ENCODE results near the gene ZC3H10. TPM values are rescaled to one million over a fixed set of nuclear protein-coding genes. Genes with fewer than 3 reads are reported as not detected.

Gene ZC3H10
- total and polyA plus RNA-seq, 2 of the 4 experiments (the other 2 are of a cell fraction) = 1.5 to 3.6 TPM

Other genes starting within 250 kb of the ZC3H10 start
- 25.6 and 27.8 TPM in 2 replicates for gene PYM1, start 190.4 kb upstream of the ZC3H10 start, total RNA-seq (2012; rRNA removed)
- gene PYM1, start 190.4 kb upstream of the ZC3H10 start, polyA plus RNA-seq (2012; rRNA removed) = 26.5 and 27.3 TPM in 2 replicates
- 61.4 and 71.9 TPM in 2 replicates for gene DGKA, start 187.1 kb upstream of the ZC3H10 start, total RNA-seq (2012; rRNA removed)
- gene DGKA, start 187.1 kb upstream of the ZC3H10 start, polyA plus RNA-seq (2012; rRNA removed) = 75.1 and 75.8 TPM in 2 replicates
- 1.4 and 1.7 TPM in 2 replicates for gene PMEL, start 152.2 kb upstream of the ZC3H10 start, total RNA-seq (2012; rRNA removed)
- gene PMEL, start 152.2 kb upstream of the ZC3H10 start, polyA plus RNA-seq (2012; rRNA removed) = 5.8 and 5.9 TPM in 2 replicates
- gene CDK2, start 151.4 kb upstream of the ZC3H10 start, total RNA-seq (2012; rRNA removed) = 40.0 and 42.5 TPM in 2 replicates
- 61.7 and 101 TPM in 2 replicates for gene CDK2, start 151.4 kb upstream of the ZC3H10 start, polyA plus RNA-seq (2012; rRNA removed)
- gene RAB5B, start 144.2 kb upstream of the ZC3H10 start, total RNA-seq (2012; rRNA removed) = 54.4 and 56.5 TPM in 2 replicates
- gene RAB5B, start 144.2 kb upstream of the ZC3H10 start, polyA plus RNA-seq (2012; rRNA removed) = 85.6 and 99.2 TPM in 2 replicates
- gene SUOX, start 121.0 kb upstream of the ZC3H10 start, total RNA-seq (2012; rRNA removed) = 13.1 and 19.4 TPM in 2 replicates
- 17.8 and 19.2 TPM in 2 replicates for gene SUOX, start 121.0 kb upstream of the ZC3H10 start, polyA plus RNA-seq (2012; rRNA removed)
- 1.4 and 1.8 TPM in 2 replicates for gene IKZF4, start 97.2 kb upstream of the ZC3H10 start, total RNA-seq (2012; rRNA removed)
- 6.6 and 7.1 TPM in 2 replicates for gene IKZF4, start 97.2 kb upstream of the ZC3H10 start, polyA plus RNA-seq (2012; rRNA removed)
- 307 and 977 TPM in 2 replicates for gene RPS26, start 76.3 kb upstream of the ZC3H10 start, total RNA-seq (2012; rRNA removed)
- gene RPS26, start 76.3 kb upstream of the ZC3H10 start, polyA plus RNA-seq (2012; rRNA removed) = 1,049 and 1,824 TPM in 2 replicates
- 2.2 and 2.5 TPM in 2 replicates for gene ERBB3, start 38.1 kb upstream of the ZC3H10 start, total RNA-seq (2012; rRNA removed)
- 1.4 and 1.5 TPM in 2 replicates for gene ERBB3, start 38.1 kb upstream of the ZC3H10 start, polyA plus RNA-seq (2012; rRNA removed)
- gene PA2G4, start 13.7 kb upstream of the ZC3H10 start, total RNA-seq (2012; rRNA removed) = 198 and 251 TPM in 2 replicates
- gene PA2G4, start 13.7 kb upstream of the ZC3H10 start, polyA plus RNA-seq (2012; rRNA removed) = 158 and 166 TPM in 2 replicates
- gene RPL41, start 1.6 kb upstream of the ZC3H10 start, total RNA-seq (2012; rRNA removed) = 1,119 and 1,341 TPM in 2 replicates
- 8,623 and 9,394 TPM in 2 replicates for gene RPL41, start 1.6 kb upstream of the ZC3H10 start, polyA plus RNA-seq (2012; rRNA removed)
- gene ESYT1, start 10.0 kb downstream of the ZC3H10 start, total RNA-seq (2012; rRNA removed) = 137 and 150 TPM in 2 replicates
- 153 and 157 TPM in 2 replicates for gene ESYT1, start 10.0 kb downstream of the ZC3H10 start, polyA plus RNA-seq (2012; rRNA removed)
- gene MYL6B, start 34.3 kb downstream of the ZC3H10 start, total RNA-seq (2012; rRNA removed) = 78.3 and 90.0 TPM in 2 replicates
- gene MYL6B, start 34.3 kb downstream of the ZC3H10 start, polyA plus RNA-seq (2012; rRNA removed) = 112 and 117 TPM in 2 replicates
- gene MYL6, start 40.1 kb downstream of the ZC3H10 start, total RNA-seq (2012; rRNA removed) = 4,816 and 6,155 TPM in 2 replicates
- gene MYL6, start 40.1 kb downstream of the ZC3H10 start, polyA plus RNA-seq (2012; rRNA removed) = 6,979 and 8,569 TPM in 2 replicates
- 41.4 and 42.3 TPM in 2 replicates for gene SMARCC2, start 71.2 kb downstream of the ZC3H10 start, total RNA-seq (2012; rRNA removed)
- gene SMARCC2, start 71.2 kb downstream of the ZC3H10 start, polyA plus RNA-seq (2012; rRNA removed) = 43.8 and 44.3 TPM in 2 replicates
- 191 and 272 TPM in 2 replicates for gene RNF41, start 103.7 kb downstream of the ZC3H10 start, total RNA-seq (2012; rRNA removed)
- 112 and 125 TPM in 2 replicates for gene RNF41, start 103.7 kb downstream of the ZC3H10 start, polyA plus RNA-seq (2012; rRNA removed)
- 29.2 and 31.4 TPM in 2 replicates for gene NABP2, start 106.1 kb downstream of the ZC3H10 start, total RNA-seq (2012; rRNA removed)
- 37.4 and 42.5 TPM in 2 replicates for gene NABP2, start 106.1 kb downstream of the ZC3H10 start, polyA plus RNA-seq (2012; rRNA removed)
- not detected in 2 replicates for gene SLC39A5, start 111.8 kb downstream of the ZC3H10 start, total RNA-seq (2012; rRNA removed)
- gene SLC39A5, start 111.8 kb downstream of the ZC3H10 start, polyA plus RNA-seq (2012; rRNA removed) = not detected in 2 replicates
- gene ANKRD52, start 140.1 kb downstream of the ZC3H10 start, total RNA-seq (2012; rRNA removed) = 15.4 and 16.1 TPM in 2 replicates
- 35.9 and 36.2 TPM in 2 replicates for gene ANKRD52, start 140.1 kb downstream of the ZC3H10 start, polyA plus RNA-seq (2012; rRNA removed)
- 4.7 TPM in 2 replicates for gene COQ10A, start 148.7 kb downstream of the ZC3H10 start, total RNA-seq (2012; rRNA removed)
- 10.2 and 10.8 TPM in 2 replicates for gene COQ10A, start 148.7 kb downstream of the ZC3H10 start, polyA plus RNA-seq (2012; rRNA removed)
- 90.5 and 139 TPM in 2 replicates for gene CS, start 182.1 kb downstream of the ZC3H10 start, total RNA-seq (2012; rRNA removed)
- 120 and 146 TPM in 2 replicates for gene CS, start 182.1 kb downstream of the ZC3H10 start, polyA plus RNA-seq (2012; rRNA removed)
- gene CNPY2, start 197.7 kb downstream of the ZC3H10 start, total RNA-seq (2012; rRNA removed) = 65.2 and 76.7 TPM in 2 replicates
- 175 and 177 TPM in 2 replicates for gene CNPY2, start 197.7 kb downstream of the ZC3H10 start, polyA plus RNA-seq (2012; rRNA removed)
- gene PAN2, start 215.7 kb downstream of the ZC3H10 start, total RNA-seq (2012; rRNA removed) = 7.5 and 9.7 TPM in 2 replicates
- gene PAN2, start 215.7 kb downstream of the ZC3H10 start, polyA plus RNA-seq (2012; rRNA removed) = 16.6 and 20.2 TPM in 2 replicates
- not detected in 2 replicates for gene IL23A, start 220.6 kb downstream of the ZC3H10 start, total RNA-seq (2012; rRNA removed)
- gene IL23A, start 220.6 kb downstream of the ZC3H10 start, polyA plus RNA-seq (2012; rRNA removed) = 0.17 and 0.55 TPM in 2 replicates
- 125 and 182 TPM in 2 replicates for gene STAT2, start 241.8 kb downstream of the ZC3H10 start, total RNA-seq (2012; rRNA removed)
- gene STAT2, start 241.8 kb downstream of the ZC3H10 start, polyA plus RNA-seq (2012; rRNA removed) = 63.9 and 99.3 TPM in 2 replicates
- not detected in 2 replicates for gene APOF, start 244.6 kb downstream of the ZC3H10 start, total RNA-seq (2012; rRNA removed)
- gene APOF, start 244.6 kb downstream of the ZC3H10 start, polyA plus RNA-seq (2012; rRNA removed) = not detected in 2 replicates

Measured in IMR-90 (cell line).